Smooth muscle cell (in vitro differentiated cells): ENCODE measurements around the gene CWF19L2. TPM values are rescaled to one million over a fixed set of nuclear protein-coding genes. Genes with fewer than 3 reads are reported as not detected.

Experiments
- DNase-seq: peaks from one replicate; lab custom pipeline; 2025; ENCODE audit not compliant: unreplicated experiment; lab: John Stamatoyannopoulos, UW
- H2AFZ ChIP-seq: fragments of 200-600 bp; sonication (generic); 2 replicates; pipeline ENCODE4 v1.6.0; 2016; ENCODE audit warnings: antibody characterized with exemption, low read depth, mild to moderate bottlenecking
- H3F3A ChIP-seq: fragments of 200-600 bp; sonication (generic); 2 replicates; pipeline ENCODE4 v1.6.0; 2017; ENCODE audit warnings: antibody characterized with exemption, low read depth
- H3K27ac ChIP-seq: fragments of 200-600 bp; sonication (generic); 2 replicates; pipeline ENCODE4 v1.5.1; 2016; ENCODE audit warnings: low read depth, mild to moderate bottlenecking
- H3K27me3 ChIP-seq: fragments of 200-600 bp; sonication (generic); 2 replicates; pipeline ENCODE4 v1.6.1; 2016; ENCODE audit warnings: low read depth, mild to moderate bottlenecking
- H3K36me3 ChIP-seq: fragments of 200-600 bp; sonication (generic); 2 replicates; pipeline ENCODE4 v1.5.1; 2016; ENCODE audit warnings: low read depth
- H3K4me1 ChIP-seq: fragments of 200-600 bp; sonication (generic); 2 replicates; pipeline ENCODE4 v1.5.1; 2016; ENCODE audit warnings: low read depth
- H3K4me2 ChIP-seq: fragments of 200-600 bp; sonication (generic); 2 replicates; pipeline ENCODE4 v1.6.0; 2016; ENCODE audit warnings: mild to moderate bottlenecking
- H3K4me3 ChIP-seq: fragments of 200-600 bp; sonication (generic); 2 replicates; pipeline ENCODE4 v1.5.1; 2016; ENCODE audit warnings: mild to moderate bottlenecking
- H3K79me2 ChIP-seq: fragments of 200-600 bp; sonication (generic); 2 replicates; pipeline ENCODE4 v1.6.0; 2016; ENCODE audit warnings: low read depth, mild to moderate bottlenecking
- H3K9ac ChIP-seq: fragments of 200-600 bp; sonication (generic); 2 replicates; pipeline ENCODE4 v1.6.0; 2016; ENCODE audit warnings: low read depth
- H3K9me3 ChIP-seq: fragments of 200-600 bp; sonication (generic); replicated peaks from 2 replicates; pipeline ENCODE4 v1.5.1; 2016; ENCODE audit warnings: low read depth
- H4K20me1 ChIP-seq: fragments of 200-600 bp; sonication (generic); 2 replicates; pipeline ENCODE4 v1.6.0; 2016; ENCODE audit warnings: low read depth
- WGBS: methylation state at CpG from one replicate; pipeline ENCODE4 v1.1.7; 2016; ENCODE audit warnings: low lambda C conversion rate; 5-methylcytosine and 5-hydroxymethylcytosine counted together
- polyA plus RNA-seq: library from polyadenylated mRNA; unstranded; fragments of >200 nt; fragmentation: Nextera tagmentation; extraction: Ambion mirVana; gene quantifications from 2 replicates; pipeline ENCODE4 v1.2.1, GENCODE V29; 2016
- total RNA-seq: library from RNA; depleted of rRNA; stranded (reverse); fragments of >200 nt; gene quantifications from 2 replicates; pipeline ENCODE4 v1.2.3, GENCODE V29; 2014
- TF ChIP-seq, protein P1 (sequence below): fragments of 200-600 bp; sonication (generic); IDR thresholded peaks from 2 replicates; pipeline ENCODE4 v1.5.1; 2017; ENCODE audit warnings: borderline replicate concordance, mild to moderate bottlenecking, antibody characterized with exemption; ENCODE audit not compliant: insufficient read depth, poor library complexity, severe bottlenecking

Gene CWF19L2
- total RNA-seq (17.6 and 19.3 TPM in 2 replicates), polyA plus RNA-seq (4.2 and 6.1 TPM in 2 replicates)

DNA sequence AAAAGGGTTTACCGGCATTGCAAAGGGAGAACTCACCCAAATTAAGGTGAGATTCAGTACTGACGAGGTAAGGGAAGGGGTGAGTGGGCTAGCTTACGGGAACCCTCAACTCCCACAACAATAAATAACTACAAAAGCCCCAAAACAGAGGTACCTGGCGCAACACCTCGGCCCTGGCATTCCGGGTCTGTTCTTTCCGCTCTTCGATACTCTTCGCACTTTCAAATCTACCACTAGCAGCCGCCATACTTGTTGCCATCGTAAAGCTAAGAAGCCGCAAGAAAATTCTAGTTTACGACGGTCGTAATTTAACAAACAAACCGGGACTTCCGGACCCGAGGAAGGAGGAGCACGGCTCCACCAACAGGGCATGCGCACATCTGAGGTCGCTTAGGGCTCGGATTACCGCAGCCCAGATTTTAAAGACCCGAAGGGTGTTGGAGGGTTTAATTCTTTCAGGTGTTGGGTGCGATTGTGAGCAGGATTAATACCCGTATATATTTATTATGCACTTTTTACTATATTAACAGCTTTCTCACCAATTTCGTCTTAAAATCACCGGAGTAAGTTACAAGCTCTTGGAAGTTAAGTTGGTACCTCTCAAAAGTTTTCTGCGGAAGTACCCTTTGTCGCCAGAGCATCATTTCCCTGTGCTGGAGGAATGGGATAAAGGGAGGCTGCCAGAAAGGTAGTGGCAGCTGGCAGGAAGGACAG is at the start of gene CWF19L2:
Gene CWF19L2 (minus strand): TSS at position 268 of the 714 bp plus-strand sequence. CDS start 9 bp downstream, at position 259.
- H3K4me2 ChIP-seq, result peak within 1 kb of the TSS; percentile 97
- no peaks in the 10 kb centered on the region for H3K27me3 ChIP-seq
- DNase-seq, result peak; percentile 25
- H3K9ac ChIP-seq, result peak within 1 kb of the TSS; percentile 83
- H3K27ac ChIP-seq, result no peak within 1 kb of the TSS
- H3K9me3 ChIP-seq, result no peaks in the 10 kb centered on the region
- H3F3A ChIP-seq, result no peaks in the 10 kb centered on the region
- H2AFZ ChIP-seq, result peak within 1 kb of the TSS; percentile 100
- peak within 1 kb of the TSS; percentile 79 for H3K4me3 ChIP-seq
- H3K4me1 ChIP-seq, result peaks cover 18% of the 10 kb centered on the region
- H4K20me1 ChIP-seq, result no peaks in the 10 kb centered on the region
- TF ChIP-seq, protein P1, sequence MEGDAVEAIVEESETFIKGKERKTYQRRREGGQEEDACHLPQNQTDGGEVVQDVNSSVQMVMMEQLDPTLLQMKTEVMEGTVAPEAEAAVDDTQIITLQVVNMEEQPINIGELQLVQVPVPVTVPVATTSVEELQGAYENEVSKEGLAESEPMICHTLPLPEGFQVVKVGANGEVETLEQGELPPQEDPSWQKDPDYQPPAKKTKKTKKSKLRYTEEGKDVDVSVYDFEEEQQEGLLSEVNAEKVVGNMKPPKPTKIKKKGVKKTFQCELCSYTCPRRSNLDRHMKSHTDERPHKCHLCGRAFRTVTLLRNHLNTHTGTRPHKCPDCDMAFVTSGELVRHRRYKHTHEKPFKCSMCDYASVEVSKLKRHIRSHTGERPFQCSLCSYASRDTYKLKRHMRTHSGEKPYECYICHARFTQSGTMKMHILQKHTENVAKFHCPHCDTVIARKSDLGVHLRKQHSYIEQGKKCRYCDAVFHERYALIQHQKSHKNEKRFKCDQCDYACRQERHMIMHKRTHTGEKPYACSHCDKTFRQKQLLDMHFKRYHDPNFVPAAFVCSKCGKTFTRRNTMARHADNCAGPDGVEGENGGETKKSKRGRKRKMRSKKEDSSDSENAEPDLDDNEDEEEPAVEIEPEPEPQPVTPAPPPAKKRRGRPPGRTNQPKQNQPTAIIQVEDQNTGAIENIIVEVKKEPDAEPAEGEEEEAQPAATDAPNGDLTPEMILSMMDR, result no peak
- H3K36me3 ChIP-seq, result peaks cover under 1% of the 10 kb centered on the region
- WGBS, result under 1% methylated on average over 30 of the region's 30 CpGs
- peaks cover 19% of the 10 kb centered on the region for H3K79me2 ChIP-seq

DNA sequence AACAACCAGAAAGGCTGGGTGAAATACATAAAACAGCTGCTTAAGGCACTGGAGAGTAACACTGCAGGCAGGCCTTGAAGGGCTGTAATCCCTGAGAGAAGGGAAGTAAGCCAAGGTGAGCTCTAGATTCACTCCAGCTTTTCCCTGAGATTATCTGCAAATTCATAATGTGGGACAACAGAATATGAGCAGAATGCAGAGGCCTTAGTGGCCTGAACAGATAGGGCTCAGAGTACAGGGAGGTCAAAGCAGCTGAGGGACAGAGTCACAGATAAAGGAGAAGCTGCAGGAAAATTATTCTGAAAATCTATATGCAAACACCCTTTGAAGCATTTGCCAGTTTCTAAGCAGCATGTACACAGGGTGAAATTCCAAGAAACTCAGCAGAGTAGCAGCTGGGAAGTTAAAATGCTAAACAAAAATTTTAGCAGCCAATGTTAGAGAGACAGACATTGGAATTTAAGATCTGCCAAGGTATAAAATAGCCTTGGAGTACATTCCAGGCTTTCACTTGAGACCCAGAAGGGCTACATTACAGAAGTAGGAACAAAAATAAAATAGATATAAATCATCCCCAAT is 48.1 kb upstream of the CWF19L2 start:
- TF ChIP-seq, protein P1, result no peak
- no peak overlapping the region for H3K4me3 ChIP-seq
- H3K4me2 ChIP-seq, result no peak overlapping the region
- H2AFZ ChIP-seq, result no peak overlapping the region
- no peak for DNase-seq
- H3K27me3 ChIP-seq, result no peaks in the 10 kb centered on the region
- no peaks in the 10 kb centered on the region for H3K4me1 ChIP-seq
- no peaks in the 10 kb centered on the region for H3K79me2 ChIP-seq
- no peaks in the 10 kb centered on the region for H3K9me3 ChIP-seq
- no peaks in the 10 kb centered on the region for H3F3A ChIP-seq
- H3K36me3 ChIP-seq, result peaks cover 8% of the 10 kb centered on the region
- H4K20me1 ChIP-seq, result no peaks in the 10 kb centered on the region
- no peak overlapping the region for H3K27ac ChIP-seq
- no peak overlapping the region for H3K9ac ChIP-seq

DNA sequence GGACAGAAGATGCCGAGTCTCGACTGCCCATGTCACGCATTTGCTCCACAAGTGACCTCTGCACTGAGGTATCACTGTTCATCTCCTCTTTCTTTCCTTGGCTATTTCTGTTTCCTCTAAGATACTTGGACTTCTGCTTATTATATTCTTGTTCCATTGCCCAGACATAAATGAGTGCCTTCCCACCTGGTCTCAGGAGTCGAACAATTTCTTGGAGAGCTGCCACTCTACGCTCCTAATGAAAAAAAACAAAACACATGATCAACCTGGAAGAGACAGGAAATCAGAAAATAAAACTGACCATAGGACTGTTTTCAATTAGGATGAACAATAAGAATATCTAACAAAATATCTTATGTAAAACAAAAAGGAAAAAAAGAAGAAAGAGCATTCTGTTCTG is 47.4 kb upstream of the CWF19L2 start:
- no peak overlapping the region for H3K9ac ChIP-seq
- 97% methylated on average over 5 of the region's 5 CpGs for WGBS
- no peaks in the 10 kb centered on the region for H3K27me3 ChIP-seq
- DNase-seq, result no peak
- peaks cover 8% of the 10 kb centered on the region for H3K36me3 ChIP-seq
- no peaks in the 10 kb centered on the region for H3K4me1 ChIP-seq
- H4K20me1 ChIP-seq, result no peaks in the 10 kb centered on the region
- no peak overlapping the region for H3K4me2 ChIP-seq
- no peaks in the 10 kb centered on the region for H3K79me2 ChIP-seq
- H3K4me3 ChIP-seq, result no peak overlapping the region
- no peak overlapping the region for H3K27ac ChIP-seq
- no peak overlapping the region for H2AFZ ChIP-seq
- no peaks in the 10 kb centered on the region for H3F3A ChIP-seq
- TF ChIP-seq, protein P1, result no peak
- H3K9me3 ChIP-seq, result no peaks in the 10 kb centered on the region
